ENCODE data around the gene SCYGR1. TPM values are rescaled to one million over a fixed set of nuclear protein-coding genes. Genes with fewer than 3 reads are reported as not detected.

SCYGR1 gene
- total RNA-seq, 1 donor from 2014 or later: not detected

GRCh38 chr2:227379095-227379494, 8.7 kb downstream of the SCYGR1 start, which contains the start of gene TM4SF20:
Gene TM4SF20 (minus strand): TSS chr2:227379306. CDS start chr2:227379268, 38 bp downstream.
- Histone ChIP-seq H3K4me3 (no peak within 1 kb of the TSS), H3K36me3 (no peaks in the 10 kb centered on the region), H3K4me1 (no peaks in the 10 kb centered on the region), H3K27me3 (no peaks in the 10 kb centered on the region), H3K27ac (no peak within 1 kb of the TSS), H3K9me3 (no peaks in the 10 kb centered on the region)
- no peak for TF ChIP-seq CTCF (IDR thresholded peaks at IDR 0.05)
- DNase-seq (ENCODE audit: low spot score in 2 of 2): no peak
- intact Hi-C loops (cut with DNase I): no loop called here

GRCh38 chr2:227378371-227378782, 9.4 kb downstream of the SCYGR1 start:
- no peaks in the 10 kb centered on the region for H3K9me3 ChIP-seq
- no peak for TF ChIP-seq CTCF (IDR thresholded peaks at IDR 0.05)
- H3K4me1 ChIP-seq: no peaks in the 10 kb centered on the region
- no peaks in the 10 kb centered on the region for H3K27me3 ChIP-seq
- DNase-seq (ENCODE audit: low spot score in 2 of 2): no peak
- H3K4me3 ChIP-seq: no peak overlapping the region
- H3K27ac ChIP-seq: no peak overlapping the region
- intact Hi-C loops (cut with DNase I): no loop called here
- no peaks in the 10 kb centered on the region for H3K36me3 ChIP-seq

DNA sequence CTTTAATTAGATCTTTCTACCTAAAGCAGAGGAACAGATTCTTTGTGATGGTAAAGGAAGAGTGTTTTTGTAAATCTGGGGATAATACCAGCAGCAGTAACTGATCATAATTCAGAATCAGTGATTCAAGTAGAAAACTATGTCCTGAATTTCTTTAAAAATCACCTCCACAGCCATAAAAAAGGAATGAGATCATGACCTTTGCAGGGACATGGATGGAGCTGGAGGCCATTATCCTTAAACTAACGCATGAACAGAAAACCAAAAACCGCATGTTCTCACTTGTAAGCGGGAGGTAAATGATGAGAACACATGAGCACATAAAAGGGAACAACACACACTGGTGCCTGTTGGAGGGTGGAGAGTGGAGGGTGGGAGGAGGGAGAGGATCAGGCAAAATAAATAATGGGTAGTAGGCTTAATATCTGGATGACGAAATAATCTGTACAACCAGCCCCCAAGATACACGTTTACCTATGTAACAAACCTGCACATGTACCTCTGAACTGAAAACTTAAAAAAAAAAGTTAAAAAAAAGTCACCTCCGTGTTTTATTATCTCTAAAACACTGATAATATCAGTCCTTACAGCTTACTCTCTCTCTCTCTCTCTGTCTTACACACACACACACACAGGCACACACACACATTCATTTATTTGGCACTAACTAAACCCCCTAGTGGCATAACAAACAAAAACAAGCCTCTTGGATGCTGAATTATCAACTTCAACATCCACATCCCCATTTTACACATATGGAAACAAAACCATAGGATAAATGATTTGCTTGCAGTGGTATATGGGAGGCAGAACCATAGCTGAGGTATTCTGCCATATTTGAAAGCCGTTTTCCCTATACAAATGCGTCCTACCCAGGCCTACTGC, 10.0 kb downstream of the SCYGR1 start:
- Histone ChIP-seq H3K27ac (no peak overlapping the region), H3K27me3 (no peaks in the 10 kb centered on the region), H3K4me3 (no peak overlapping the region), H3K4me1 (no peaks in the 10 kb centered on the region), H3K36me3 (no peaks in the 10 kb centered on the region), H3K9me3 (no peaks in the 10 kb centered on the region)
- no peak for DNase-seq (ENCODE audit: low spot score in 2 of 2)
- TF ChIP-seq CTCF (IDR thresholded peaks at IDR 0.05): no peak
- intact Hi-C loops (cut with DNase I): no loop called here

GRCh38 chr2:227376656-227377396, 10.9 kb downstream of the SCYGR1 start:
- Histone ChIP-seq H3K4me1 (no peaks in the 10 kb centered on the region), H3K27me3 (no peaks in the 10 kb centered on the region), H3K4me3 (no peak overlapping the region), H3K9me3 (no peaks in the 10 kb centered on the region), H3K36me3 (no peaks in the 10 kb centered on the region), H3K27ac (no peak overlapping the region)
- DNase-seq (ENCODE audit: low spot score in 2 of 2): no peak
- no peak for TF ChIP-seq CTCF (IDR thresholded peaks at IDR 0.05)
- intact Hi-C loops (cut with DNase I): no loop called here

GRCh38 chr2:227374158-227374557, 13.6 kb downstream of the SCYGR1 start:
- Histone ChIP-seq H3K9me3 (no peaks in the 10 kb centered on the region), H3K4me1 (peaks cover 0 to 12% of the 10 kb centered on the region in 2 donors), H3K27ac (no peak overlapping the region), H3K27me3 (no peaks in the 10 kb centered on the region), H3K4me3 (no peak overlapping the region), H3K36me3 (no peaks in the 10 kb centered on the region)
- intact Hi-C loops (cut with DNase I): no loop called here
- DNase-seq (ENCODE audit: low spot score in 2 of 2): no peak
- TF ChIP-seq CTCF (IDR thresholded peaks at IDR 0.05): no peak
